K562 (cell line): ENCODE measurements around the gene ITPR1. TPM values are rescaled to one million over a fixed set of nuclear protein-coding genes. Genes with fewer than 3 reads are reported as not detected.

Source experiments
- EGR1 ChIP-seq: fragments of 450-650 bp; conservative IDR thresholded peaks from 2 replicates; pipeline ENCODE4 v1.6.1; 2017; ENCODE audit warnings: mild to moderate bottlenecking
- FUS ChIP-seq: fragments of 200-400 bp; formaldehyde crosslinking; optimal IDR thresholded peaks from 2 replicates; pipeline ENCODE3; 2017; ENCODE audit warnings: low read depth, low read length
- NFIC ChIP-seq: fragments of 450-650 bp; IDR thresholded peaks from 2 replicates; pipeline ENCODE4 v1.6.1; 2017; ENCODE audit warnings: mild to moderate bottlenecking, inconsistent platforms
- RAD21 ChIP-seq, 2 experiments: fragments of 250-450 bp in 1 of 2; fragments of 450-650 bp in 1 of 2; sonication (Bioruptor Pico) in 1 of 2; formaldehyde crosslinking in 1 of 2; IDR thresholded peaks in 1 of 2; conservative IDR thresholded peaks in 1 of 2; 2 replicates each; pipeline versions ENCODE4 v1.4.0 to v1.8.0; 2020 to 2022; ENCODE audit warnings: mild to moderate bottlenecking in 2 of 2, moderate library complexity in 1 of 2
- RREB1 ChIP-seq: fragments of 250-450 bp; sonication (Bioruptor Pico); IDR thresholded peaks from 2 replicates; pipeline ENCODE4 v1.4.0; 2020
- SOX6 ChIP-seq: fragments of 450-650 bp; IDR thresholded peaks from 2 replicates; pipeline ENCODE4 v1.6.1; 2014; ENCODE audit warnings: mild to moderate bottlenecking
- TFAP4 ChIP-seq: sonication (generic); formaldehyde crosslinking; IDR thresholded peaks from 2 replicates; pipeline ENCODE4 v1.8.0; 2022; ENCODE audit warnings: missing genetic modification reagents, mild to moderate bottlenecking, moderate library complexity, borderline replicate concordance
- ZNF778 ChIP-seq: fragments of 450-650 bp; formaldehyde crosslinking; IDR thresholded peaks from 2 replicates; pipeline ENCODE4 v1.4.0; 2020; ENCODE audit warnings: mild to moderate bottlenecking, moderate library complexity
- polyA plus RNA-seq, 8 experiments: library from polyadenylated mRNA; depleted of rRNA in 4 of 8; stranded (reverse) in 5 of 8; unstranded in 3 of 8; fragments of >200 nt; fragmentation: Nextera tagmentation in 2 of 8; fragmentation: Illumina TruSeq in 1 of 8; extraction: Ambion mirVana in 2 of 8; extraction: Trizol in 1 of 8; gene quantifications; 2 replicates each; pipeline versions ENCODE4 v1.2.1 to v1.2.3, GENCODE V29; 2011 to 2014; ENCODE audit warnings: inconsistent platforms in 1 of 8, missing spikeins in 1 of 8
- total RNA-seq, 7 experiments: library from RNA; depleted of rRNA in 6 of 7; stranded (reverse); fragments of >200 nt in 6 of 7; fragmentation: Illumina TruSeq in 2 of 7; extraction: Trizol in 2 of 7; gene quantifications; 2 replicates each; pipeline versions ENCODE4 v1.2.1 to v1.2.3, GENCODE V29; 2011 to 2021; ENCODE audit warnings: low replicate concordance in 1 of 7

Gene ITPR1
- total and polyA plus RNA-seq, 9 of the 15 experiments (the other 6 are each of a cell fraction or from before 2014, with no cell fraction given) = 22.4 to 40.0 (median 27.4) TPM

- TF ChIP-seq RREB1 (peak; percentile 70; the same call in 1 of the 2 replicates), RAD21 (CRISPR knock-in tag; conservative IDR thresholded peaks at IDR 0.05 in 1 of 2, IDR thresholded peaks at IDR 0.05 in 1 of 2) (peak in 1 of 2 experiments; percentile 32; a peak in 1 of 4 replicates), TFAP4 (CRISPR knock-in tag) (0 out of 2 replicates have a peak, but pooled peaks have one; percentile 11), SOX6 (0 out of 2 replicates have a peak, but pooled peaks have one; percentile 27), ZNF778 (CRISPR knock-in tag) (no peak), NFIC (peak; percentile 65), FUS (no peak), EGR1 (no peak)
Observed at GRCh38 chr3:4512895-4513616, 19.9 kb downstream of the ITPR1 start (continued).
